HepG2 (cell line): ENCODE results near the gene PNKP.

Source experiments
- GABPB1 ChIP-seq: IDR thresholded peaks from 2 replicates; pipeline ENCODE4 v1.6.1; 2016; ENCODE audit warnings: mild to moderate bottlenecking, missing genetic modification reagents, moderate library complexity, missing compliant biosample characterization
- NFE2L2 ChIP-seq: fragments of 150-350 bp; IDR thresholded peaks from 2 replicates; pipeline ENCODE4 v1.6.1; 2014; ENCODE audit warnings: low read length
- POLR2AphosphoS5 ChIP-seq: IDR thresholded peaks from 2 replicates; pipeline ENCODE4 v1.6.1; 2012; ENCODE audit warnings: low read depth, low read length
- PTBP1 ChIP-seq: fragments of 200-400 bp; formaldehyde crosslinking; IDR thresholded peaks from 2 replicates; pipeline ENCODE4 v1.6.1; 2018; ENCODE audit warnings: low read length, low read depth; ENCODE audit not compliant: poor library complexity, severe bottlenecking
- TCF12 ChIP-seq, 2 experiments: fragments of 450-650 bp in 1 of 2; sonication (generic) in 1 of 2; formaldehyde crosslinking in 1 of 2; IDR thresholded peaks; 2 replicates each; pipeline versions ENCODE4 v1.6.1 to v1.8.0; 2017 to 2022; ENCODE audit warnings: antibody characterized with exemption in 1 of 2, mild to moderate bottlenecking in 1 of 2, missing genetic modification reagents in 1 of 2, moderate library complexity in 1 of 2
- ZBTB8A ChIP-seq: sonication (generic); formaldehyde crosslinking; IDR thresholded peaks from 2 replicates; pipeline ENCODE4 v1.4.0; 2020; ENCODE audit warnings: mild to moderate bottlenecking, low read depth, missing genetic modification reagents, borderline replicate concordance
- TF ChIP-seq, protein P1 (sequence below): sonication (generic); formaldehyde crosslinking; IDR thresholded peaks from 2 replicates; pipeline ENCODE4 v1.5.0; 2020; ENCODE audit warnings: mild to moderate bottlenecking, missing genetic modification reagents, moderate library complexity
- TF ChIP-seq, protein P2 (sequence below): sonication (generic); formaldehyde crosslinking; IDR thresholded peaks from 2 replicates; pipeline ENCODE4 v1.5.0; 2020; ENCODE audit warnings: mild to moderate bottlenecking, missing genetic modification reagents, borderline replicate concordance

DNA sequence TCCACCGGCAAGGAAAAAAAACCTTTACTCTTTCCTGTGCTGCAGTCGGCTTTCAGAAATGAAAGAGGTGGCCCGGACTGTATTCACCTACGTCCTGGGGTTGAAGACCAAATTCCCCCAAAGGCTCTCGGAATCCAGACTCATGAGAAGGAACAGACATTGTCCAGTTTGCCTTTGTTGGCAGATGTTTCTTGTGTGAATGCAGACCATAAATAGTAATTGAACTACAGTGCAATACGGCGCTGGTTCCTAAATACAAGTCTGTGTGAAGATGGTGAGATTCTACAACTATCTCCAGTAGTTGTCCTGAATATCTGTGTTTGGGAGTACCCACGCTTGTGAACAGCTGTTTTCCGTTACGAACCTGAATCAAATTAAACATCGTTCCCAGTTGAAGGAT is 27.7 kb downstream of the PNKP start:
- TF ChIP-seq TCF12 (IDR thresholded peaks at IDR 0.05) (no peak), TCF12 (CRISPR knock-in tag; IDR thresholded peaks at IDR 0.05) (no peak), PTBP1 (no peak), NFE2L2 (no peak), POLR2AphosphoS5 (no peak), GABPB1 (no peak), ZBTB8A (no peak)
- TF ChIP-seq, protein P1, sequence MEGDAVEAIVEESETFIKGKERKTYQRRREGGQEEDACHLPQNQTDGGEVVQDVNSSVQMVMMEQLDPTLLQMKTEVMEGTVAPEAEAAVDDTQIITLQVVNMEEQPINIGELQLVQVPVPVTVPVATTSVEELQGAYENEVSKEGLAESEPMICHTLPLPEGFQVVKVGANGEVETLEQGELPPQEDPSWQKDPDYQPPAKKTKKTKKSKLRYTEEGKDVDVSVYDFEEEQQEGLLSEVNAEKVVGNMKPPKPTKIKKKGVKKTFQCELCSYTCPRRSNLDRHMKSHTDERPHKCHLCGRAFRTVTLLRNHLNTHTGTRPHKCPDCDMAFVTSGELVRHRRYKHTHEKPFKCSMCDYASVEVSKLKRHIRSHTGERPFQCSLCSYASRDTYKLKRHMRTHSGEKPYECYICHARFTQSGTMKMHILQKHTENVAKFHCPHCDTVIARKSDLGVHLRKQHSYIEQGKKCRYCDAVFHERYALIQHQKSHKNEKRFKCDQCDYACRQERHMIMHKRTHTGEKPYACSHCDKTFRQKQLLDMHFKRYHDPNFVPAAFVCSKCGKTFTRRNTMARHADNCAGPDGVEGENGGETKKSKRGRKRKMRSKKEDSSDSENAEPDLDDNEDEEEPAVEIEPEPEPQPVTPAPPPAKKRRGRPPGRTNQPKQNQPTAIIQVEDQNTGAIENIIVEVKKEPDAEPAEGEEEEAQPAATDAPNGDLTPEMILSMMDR (CRISPR knock-in tag): no peak
- TF ChIP-seq, protein P2, sequence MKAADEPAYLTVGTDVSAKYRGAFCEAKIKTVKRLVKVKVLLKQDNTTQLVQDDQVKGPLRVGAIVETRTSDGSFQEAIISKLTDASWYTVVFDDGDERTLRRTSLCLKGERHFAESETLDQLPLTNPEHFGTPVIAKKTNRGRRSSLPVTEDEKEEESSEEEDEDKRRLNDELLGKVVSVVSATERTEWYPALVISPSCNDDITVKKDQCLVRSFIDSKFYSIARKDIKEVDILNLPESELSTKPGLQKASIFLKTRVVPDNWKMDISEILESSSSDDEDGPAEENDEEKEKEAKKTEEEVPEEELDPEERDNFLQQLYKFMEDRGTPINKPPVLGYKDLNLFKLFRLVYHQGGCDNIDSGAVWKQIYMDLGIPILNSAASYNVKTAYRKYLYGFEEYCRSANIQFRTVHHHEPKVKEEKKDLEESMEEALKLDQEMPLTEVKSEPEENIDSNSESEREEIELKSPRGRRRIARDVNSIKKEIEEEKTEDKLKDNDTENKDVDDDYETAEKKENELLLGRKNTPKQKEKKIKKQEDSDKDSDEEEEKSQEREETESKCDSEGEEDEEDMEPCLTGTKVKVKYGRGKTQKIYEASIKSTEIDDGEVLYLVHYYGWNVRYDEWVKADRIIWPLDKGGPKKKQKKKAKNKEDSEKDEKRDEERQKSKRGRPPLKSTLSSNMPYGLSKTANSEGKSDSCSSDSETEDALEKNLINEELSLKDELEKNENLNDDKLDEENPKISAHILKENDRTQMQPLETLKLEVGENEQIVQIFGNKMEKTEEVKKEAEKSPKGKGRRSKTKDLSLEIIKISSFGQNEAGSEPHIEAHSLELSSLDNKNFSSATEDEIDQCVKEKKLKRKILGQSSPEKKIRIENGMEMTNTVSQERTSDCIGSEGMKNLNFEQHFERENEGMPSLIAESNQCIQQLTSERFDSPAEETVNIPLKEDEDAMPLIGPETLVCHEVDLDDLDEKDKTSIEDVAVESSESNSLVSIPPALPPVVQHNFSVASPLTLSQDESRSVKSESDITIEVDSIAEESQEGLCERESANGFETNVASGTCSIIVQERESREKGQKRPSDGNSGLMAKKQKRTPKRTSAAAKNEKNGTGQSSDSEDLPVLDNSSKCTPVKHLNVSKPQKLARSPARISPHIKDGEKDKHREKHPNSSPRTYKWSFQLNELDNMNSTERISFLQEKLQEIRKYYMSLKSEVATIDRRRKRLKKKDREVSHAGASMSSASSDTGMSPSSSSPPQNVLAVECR (CRISPR knock-in tag): no peak
